PC-9 (cell line): ENCODE results near the gene GGACT. TPM values are rescaled to one million over a fixed set of nuclear protein-coding genes. Genes with fewer than 3 reads are reported as not detected.

Experiments used
- BruUV-seq: library from RNA; stranded (reverse); fragments of 400-500 nt; replicated peaks from 2 replicates; lab custom pipeline; 2021; lab: Mats Ljungman, UMichigan
- CTCF ChIA-PET: fragments of 300-600 bp; sonication (Branson Sonifier 250); formaldehyde crosslinking; loops from one replicate; lab custom pipeline; 2022; ENCODE audit warnings: antibody characterized with exemption; lab: Charles Lee
- POLR2A ChIA-PET: fragments of 300-600 bp; sonication (Branson Sonifier 250); formaldehyde crosslinking; loops from one replicate; lab custom pipeline; 2022; ENCODE audit warnings: antibody characterized with exemption; ENCODE audit not compliant: unreplicated experiment; lab: Charles Lee
- DNase-seq, 2 experiments: peaks; one replicate each; pipeline versions ENCODE4 v3.0.0 to v3.0.0-alpha.2; 2015 to 2022; ENCODE audit warnings: mixed read lengths in 1 of 2
- H2AFZ ChIP-seq: fragments of 200-600 bp; sonication (generic); 2 replicates; pipeline ENCODE4 v1.8.1; 2017; ENCODE audit warnings: antibody characterized with exemption
- H3F3A ChIP-seq: fragments of 200-600 bp; sonication (generic); 2 replicates; pipeline ENCODE4 v1.8.1; 2017; ENCODE audit warnings: antibody characterized with exemption, mild to moderate bottlenecking, low read depth; ENCODE audit not compliant: insufficient read depth
- H3K27ac ChIP-seq: fragments of 200-600 bp; sonication (generic); 2 replicates; pipeline ENCODE4 v1.6.1; 2016; ENCODE audit warnings: mixed run types
- H3K27me3 ChIP-seq: fragments of 200-600 bp; sonication (generic); 2 replicates; pipeline ENCODE4 v1.6.1; 2016; ENCODE audit warnings: low read depth, mixed run types; ENCODE audit not compliant: insufficient read depth
- H3K36me3 ChIP-seq: fragments of 200-600 bp; sonication (generic); 2 replicates; pipeline ENCODE4 v1.6.1; 2016; ENCODE audit warnings: low read depth, mixed run types
- H3K4me1 ChIP-seq: fragments of 200-600 bp; sonication (generic); replicated peaks from 2 replicates; pipeline ENCODE4 v1.6.1; 2016; ENCODE audit warnings: mixed run types; ENCODE audit not compliant: insufficient read depth
- H3K4me2 ChIP-seq: fragments of 200-600 bp; sonication (generic); 2 replicates; pipeline ENCODE4 v1.6.1; 2017; ENCODE audit warnings: mixed run types
- H3K4me3 ChIP-seq: fragments of 200-600 bp; sonication (generic); 2 replicates; pipeline ENCODE4 v1.6.1; 2016; ENCODE audit warnings: mixed run types
- H3K79me2 ChIP-seq: fragments of 200-600 bp; sonication (generic); 2 replicates; pipeline ENCODE4 v1.6.1; 2017; ENCODE audit warnings: low read depth, mixed run types
- H3K9me2 ChIP-seq: fragments of 200-600 bp; sonication (generic); 2 replicates; pipeline ENCODE4 v1.8.1; 2017; ENCODE audit warnings: mild to moderate bottlenecking; ENCODE audit not compliant: insufficient read depth
- H3K9me3 ChIP-seq: fragments of 200-600 bp; sonication (generic); 2 replicates; pipeline ENCODE4 v1.8.1; 2016; ENCODE audit warnings: low read depth; ENCODE audit not compliant: insufficient read depth
- H4K20me1 ChIP-seq: fragments of 200-600 bp; sonication (generic); 2 replicates; pipeline ENCODE4 v1.8.1; 2017; ENCODE audit not compliant: insufficient read depth
- EZH2 ChIP-seq: fragments of 200-600 bp; sonication (generic); IDR thresholded peaks from 2 replicates; pipeline ENCODE4 v1.8.0; 2017; ENCODE audit warnings: antibody characterized with exemption, low read depth
- intact Hi-C: fragments of 100-400 bp; cut with micrococcal nuclease; formaldehyde crosslinking; loops from one replicate; pipeline ENCODE4 v1.10.0; 2022; ENCODE audit not compliant: unreplicated experiment
- total RNA-seq: library from RNA; stranded (reverse); gene quantifications from 2 replicates; pipeline ENCODE4 v1.2.3, GENCODE V29; 2021
- TF ChIP-seq, protein P1 (sequence below): fragments of 200-600 bp; sonication (generic); conservative IDR thresholded peaks from 2 replicates; pipeline ENCODE4 v1.6.1; 2017; ENCODE audit warnings: mixed run types, antibody characterized with exemption, mild to moderate bottlenecking, moderate library complexity

Gene GGACT
- total RNA-seq, 1 experiment from 2014 or later = 4.9 TPM

DNA sequence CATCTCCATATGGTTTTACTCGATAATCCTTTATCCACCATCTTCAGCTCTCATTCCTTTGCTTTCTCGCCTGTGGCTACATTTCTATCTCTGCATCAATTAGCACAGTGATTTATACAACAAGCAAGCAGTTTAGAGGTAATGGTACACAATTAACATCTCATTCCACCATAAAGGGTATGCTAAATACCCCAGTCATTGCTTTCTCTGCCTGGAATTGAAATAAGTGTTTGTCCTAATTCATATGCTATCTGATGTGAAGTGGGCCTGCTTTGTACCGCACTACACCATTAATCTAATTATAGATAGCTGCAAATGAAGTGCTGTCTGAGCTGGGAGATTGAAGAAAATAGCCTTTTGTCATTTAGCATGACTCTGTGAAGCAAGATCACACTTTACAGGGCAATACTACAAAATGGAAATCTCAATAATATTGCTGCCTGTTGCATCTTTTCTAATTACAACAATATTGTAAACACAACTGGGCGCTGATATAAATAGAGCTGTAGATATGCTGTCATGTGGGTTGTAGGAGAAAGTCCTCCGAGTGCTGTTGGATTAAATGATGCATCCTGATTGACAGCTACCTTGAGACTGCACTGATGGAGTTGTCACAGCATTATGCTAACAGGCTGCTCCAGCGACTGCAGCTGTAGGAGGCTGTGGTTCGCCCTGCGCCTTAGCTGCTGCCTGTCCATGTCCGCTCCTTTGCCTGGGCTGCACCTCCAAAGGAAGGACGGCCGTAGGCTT lies 78.2 kb downstream of the GGACT start:
- Histone ChIP-seq H3K4me1 (no peaks in the 10 kb centered on the region), H3F3A (no peaks in the 10 kb centered on the region), H3K4me2 (no peak overlapping the region), H3K36me3 (no peaks in the 10 kb centered on the region), H3K79me2 (no peaks in the 10 kb centered on the region), H2AFZ (no peak overlapping the region), H3K9me2 (no peaks in the 10 kb centered on the region), H3K27ac (no peak overlapping the region), H3K9me3 (no peaks in the 10 kb centered on the region), H3K4me3 (no peak overlapping the region), H3K27me3 (no peaks in the 10 kb centered on the region), H4K20me1 (no peaks in the 10 kb centered on the region)
- ChIA-PET POLR2A (no interaction called here), CTCF (no interaction called here)
- DNase-seq = no peak
- intact Hi-C loops = loop anchor here (10.0 kb wide), 1 partner anchor 526 kb away; the partner anchor contains the start of gene ZIC2
- no TSS peak for BruUV-seq
- TF ChIP-seq EZH2 = no peak
- TF ChIP-seq, protein P1, sequence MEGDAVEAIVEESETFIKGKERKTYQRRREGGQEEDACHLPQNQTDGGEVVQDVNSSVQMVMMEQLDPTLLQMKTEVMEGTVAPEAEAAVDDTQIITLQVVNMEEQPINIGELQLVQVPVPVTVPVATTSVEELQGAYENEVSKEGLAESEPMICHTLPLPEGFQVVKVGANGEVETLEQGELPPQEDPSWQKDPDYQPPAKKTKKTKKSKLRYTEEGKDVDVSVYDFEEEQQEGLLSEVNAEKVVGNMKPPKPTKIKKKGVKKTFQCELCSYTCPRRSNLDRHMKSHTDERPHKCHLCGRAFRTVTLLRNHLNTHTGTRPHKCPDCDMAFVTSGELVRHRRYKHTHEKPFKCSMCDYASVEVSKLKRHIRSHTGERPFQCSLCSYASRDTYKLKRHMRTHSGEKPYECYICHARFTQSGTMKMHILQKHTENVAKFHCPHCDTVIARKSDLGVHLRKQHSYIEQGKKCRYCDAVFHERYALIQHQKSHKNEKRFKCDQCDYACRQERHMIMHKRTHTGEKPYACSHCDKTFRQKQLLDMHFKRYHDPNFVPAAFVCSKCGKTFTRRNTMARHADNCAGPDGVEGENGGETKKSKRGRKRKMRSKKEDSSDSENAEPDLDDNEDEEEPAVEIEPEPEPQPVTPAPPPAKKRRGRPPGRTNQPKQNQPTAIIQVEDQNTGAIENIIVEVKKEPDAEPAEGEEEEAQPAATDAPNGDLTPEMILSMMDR = no peak

GRCh38 chr13:100508996-100509395 lies 79.6 kb downstream of the GGACT start:
- Histone ChIP-seq H3K4me2 (no peak overlapping the region), H3K4me3 (no peak overlapping the region), H4K20me1 (no peaks in the 10 kb centered on the region), H3F3A (no peaks in the 10 kb centered on the region), H3K36me3 (no peaks in the 10 kb centered on the region), H3K79me2 (no peaks in the 10 kb centered on the region), H3K27ac (no peak overlapping the region), H3K9me2 (no peaks in the 10 kb centered on the region), H2AFZ (no peak overlapping the region), H3K9me3 (no peaks in the 10 kb centered on the region), H3K27me3 (no peaks in the 10 kb centered on the region), H3K4me1 (no peaks in the 10 kb centered on the region)
- no TSS peak for BruUV-seq
- POLR2A ChIA-PET = no interaction called here
- intact Hi-C loops = no loop called here
- CTCF ChIA-PET = no interaction called here
- no peak for DNase-seq
- TF ChIP-seq, protein P1 = no peak
- TF ChIP-seq EZH2 = no peak

GRCh38 chr13:100508455-100508854 lies 80.1 kb downstream of the GGACT start:
- Histone ChIP-seq H3K4me3 (no peak overlapping the region), H3K36me3 (no peaks in the 10 kb centered on the region), H3K9me2 (no peaks in the 10 kb centered on the region), H3K27ac (no peak overlapping the region), H3K79me2 (no peaks in the 10 kb centered on the region), H3K9me3 (no peaks in the 10 kb centered on the region), H3F3A (no peaks in the 10 kb centered on the region), H2AFZ (no peak overlapping the region), H3K4me2 (no peak overlapping the region), H4K20me1 (no peaks in the 10 kb centered on the region), H3K4me1 (no peaks in the 10 kb centered on the region), H3K27me3 (no peaks in the 10 kb centered on the region)
- TF ChIP-seq, protein P1 = no peak
- TF ChIP-seq EZH2 = no peak
- CTCF ChIA-PET = no interaction called here
- intact Hi-C loops = no loop called here
- DNase-seq = no peak
- POLR2A ChIA-PET = no interaction called here
- BruUV-seq = no TSS peak
